ENCODE data around the gene OSBPL10. TPM values are rescaled to one million over a fixed set of nuclear protein-coding genes. Genes with fewer than 3 reads are reported as not detected.

The OSBPL10 gene
- total RNA-seq, 1 experiment from 2014 or later, result 48.0 TPM

DNA sequence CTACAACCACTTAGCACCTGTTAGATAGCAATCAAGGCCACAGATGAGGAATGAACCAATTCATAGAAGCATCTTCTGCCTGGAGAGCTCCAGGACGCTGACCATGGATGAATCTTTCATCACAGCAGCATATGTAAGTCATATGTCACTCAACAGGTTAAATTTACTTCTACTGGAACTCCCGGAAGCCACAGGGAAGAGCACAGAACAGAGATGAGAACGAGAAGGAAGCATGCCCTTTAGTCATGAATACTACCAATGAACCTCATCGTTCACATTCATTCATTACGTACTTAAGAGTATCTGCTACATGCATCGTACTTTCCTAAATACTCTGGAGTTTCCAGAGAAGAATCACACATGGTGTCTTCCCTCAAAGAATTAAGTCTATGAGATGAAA is 255.5 kb downstream of the OSBPL10 start:
- Histone ChIP-seq H3K27me3 (ENCODE audit: low read length) (no peaks in the 10 kb centered on the region), H3K9me3 (ENCODE audit: low read length) (no peaks in the 10 kb centered on the region), H3K79me2 (ENCODE audit: low read length) (no peaks in the 10 kb centered on the region), H3K4me3 (ENCODE audit: low read length) (no peak overlapping the region), H2AFZ (ENCODE audit: low read length) (no peak overlapping the region), H3K4me1 (ENCODE audit: insufficient read depth, low read length) (no peaks in the 10 kb centered on the region), H3K36me3 (ENCODE audit: low read depth, low read length) (no peaks in the 10 kb centered on the region), H4K20me1 (ENCODE audit: low read length) (no peaks in the 10 kb centered on the region), H3K4me2 (ENCODE audit: low read length) (no peak overlapping the region), H3K27ac (ENCODE audit: low read length) (no peak overlapping the region), H3F3A (ENCODE audit: low read length, unreplicated experiment) (no peaks in the 10 kb centered on the region), H3K9me2 (replicated peaks; ENCODE audit: low read length) (no peaks in the 10 kb centered on the region), H3K9ac (ENCODE audit: low read length) (no peak overlapping the region)
- ATAC-seq (no peak), DNase-seq (no peak)
- ChIA-PET CTCF (interaction anchor here (0.5 kb wide), 1 partner anchor 52 kb away, joined by 3 read pairs; no protein-coding TSS in a partner anchor), POLR2A (ENCODE audit: unreplicated experiment) (no interaction called here)
- no TSS peak for BruUV-seq (replicated peaks)
- TF ChIP-seq EZH2phosphoT487 (IDR thresholded peaks at IDR 0.05; ENCODE audit: borderline replicate concordance, low read length) (no peak), CTCF (conservative IDR thresholded peaks at IDR 0.05; ENCODE audit: low read depth, low read length) (no peak), EZH2 (IDR thresholded peaks at IDR 0.05; ENCODE audit: low read length, unreplicated experiment) (no peak)
- intact Hi-C loops (cut with micrococcal nuclease), result no loop called here

DNA sequence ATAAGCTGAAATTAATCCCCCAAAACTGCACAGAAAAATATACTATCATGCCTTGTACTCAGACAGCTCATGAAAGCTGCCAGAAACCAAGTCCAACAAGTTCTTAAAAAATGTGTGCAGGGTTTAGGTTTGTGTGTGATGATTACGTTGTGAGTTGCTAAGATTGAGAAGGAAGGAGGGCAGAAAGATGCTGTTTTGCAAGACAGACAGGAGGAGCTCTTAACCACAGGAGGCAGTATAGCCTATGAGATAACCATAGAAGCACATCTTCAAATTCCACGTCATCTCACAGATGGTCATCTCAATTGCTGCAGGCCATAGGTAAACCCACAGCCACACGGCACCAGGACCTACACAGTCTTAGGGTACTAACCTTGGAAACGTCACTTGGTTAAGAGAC is 256.4 kb downstream of the OSBPL10 start:
- intact Hi-C loops (cut with micrococcal nuclease), result no loop called here
- H3K9me2 ChIP-seq (replicated peaks; ENCODE audit: low read length), result no peaks in the 10 kb centered on the region

More for the DNA sequence above, 256.4 kb downstream of the OSBPL10 start:
- no TSS peak for BruUV-seq (replicated peaks)
- no peaks in the 10 kb centered on the region for H3F3A ChIP-seq (ENCODE audit: low read length, unreplicated experiment)
- H3K9me3 ChIP-seq (ENCODE audit: low read length), result no peaks in the 10 kb centered on the region
- H3K79me2 ChIP-seq (ENCODE audit: low read length), result no peaks in the 10 kb centered on the region
- ATAC-seq, result peak; percentile 64
- TF ChIP-seq EZH2phosphoT487 (IDR thresholded peaks at IDR 0.05; ENCODE audit: borderline replicate concordance, low read length) (no peak), CTCF (conservative IDR thresholded peaks at IDR 0.05; ENCODE audit: low read depth, low read length) (peak; percentile 66), EZH2 (IDR thresholded peaks at IDR 0.05; ENCODE audit: low read length, unreplicated experiment) (no peak)
- H3K27me3 ChIP-seq (ENCODE audit: low read length), result no peaks in the 10 kb centered on the region
- H4K20me1 ChIP-seq (ENCODE audit: low read length), result no peaks in the 10 kb centered on the region
- H2AFZ ChIP-seq (ENCODE audit: low read length), result no peak overlapping the region
- no peaks in the 10 kb centered on the region for H3K4me1 ChIP-seq (ENCODE audit: insufficient read depth, low read length)
- no peak overlapping the region for H3K4me3 ChIP-seq (ENCODE audit: low read length)
- H3K9ac ChIP-seq (ENCODE audit: low read length), result no peak overlapping the region
- DNase-seq, result peak; percentile 59
- ChIA-PET CTCF (no interaction called here), POLR2A (ENCODE audit: unreplicated experiment) (no interaction called here)
- H3K27ac ChIP-seq (ENCODE audit: low read length), result no peak overlapping the region
- H3K36me3 ChIP-seq (ENCODE audit: low read depth, low read length), result no peaks in the 10 kb centered on the region
- no peak overlapping the region for H3K4me2 ChIP-seq (ENCODE audit: low read length)

Data from PC-3 (cell line).